Measurements from ENCODE around the gene RBP5. TPM values are rescaled to one million over a fixed set of nuclear protein-coding genes. Genes with fewer than 3 reads are reported as not detected.

Gene RBP5
- total RNA-seq, 1 experiment from 2014 or later = 2.7 TPM

GRCh38 chr12:7176595-7176994, 47.9 kb upstream of the RBP5 start:
- Histone ChIP-seq H3K14ac (ENCODE audit: insufficient read depth, low read length) (no peak overlapping the region), H3K4me1 (ENCODE audit: insufficient read depth, low read length) (no peaks in the 10 kb centered on the region), H3K9ac (ENCODE audit: extremely low read depth, insufficient read length, low read length) (no peak overlapping the region), H3K79me1 (ENCODE audit: insufficient read depth, low read depth, low read length, poor library complexity, severe bottlenecking) (no peaks in the 10 kb centered on the region), H4K91ac (ENCODE audit: insufficient read length, low read depth, low read length) (no peak overlapping the region), H3K4ac (ENCODE audit: low read depth, low read length) (no peak overlapping the region), H2BK12ac (ENCODE audit: insufficient read length, low read depth, low read length) (no peak overlapping the region), H3T11ph (ENCODE audit: low read length) (no peak overlapping the region), H3K18ac (ENCODE audit: insufficient read length, low read depth, low read length) (no peak overlapping the region), H3K56ac (ENCODE audit: insufficient read length, low read depth, low read length) (no peak overlapping the region), H2BK120ac (ENCODE audit: low read depth, low read length, poor library complexity, severe bottlenecking) (no peak overlapping the region), H2BK20ac (ENCODE audit: low read depth, low read length, poor library complexity, severe bottlenecking) (no peak overlapping the region), H3K27ac (ENCODE audit: insufficient read length, low read depth, low read length) (no peak overlapping the region), H4K20me1 (ENCODE audit: control insufficient read depth, insufficient read depth, insufficient read length) (no peaks in the 10 kb centered on the region), H2AFZ (ENCODE audit: low read length) (no peak overlapping the region), H2AK5ac (ENCODE audit: insufficient read length, low read length) (no peak overlapping the region), H3K9me3 (ENCODE audit: control insufficient read depth, low read depth, low read length) (peaks cover 25% of the 10 kb centered on the region), H2BK15ac (ENCODE audit: low read depth, low read length) (no peak overlapping the region), H3K23me2 (ENCODE audit: insufficient read length, low read depth, low read length, poor library complexity, severe bottlenecking) (no peaks in the 10 kb centered on the region), H3K23ac (ENCODE audit: insufficient read length, low read depth, low read length) (no peak overlapping the region), H4K5ac (ENCODE audit: insufficient read length, low read depth, low read length) (no peak overlapping the region), H3K79me2 (ENCODE audit: insufficient read depth, low read length) (no peaks in the 10 kb centered on the region), H3K27me3 (ENCODE audit: insufficient read depth, low read length) (no peaks in the 10 kb centered on the region), H3K4me2 (ENCODE audit: insufficient read depth, insufficient read length, low read length) (no peak overlapping the region), H4K8ac (replicated peaks; ENCODE audit: insufficient read length, low read depth, low read length) (no peak overlapping the region), H2BK5ac (ENCODE audit: insufficient read length, low read length) (no peak overlapping the region)
- Mint-ChIP-seq H3K4me1 (no peaks in the 10 kb centered on the region), H3K4me3 (no peak overlapping the region; a peak in 1 of 5 replicates), H3K27me3 (ENCODE audit: low read depth) (peaks cover 16% of the 10 kb centered on the region), H3K36me3 (ENCODE audit: insufficient read depth in 1 of 3, low read depth in 3 of 3) (peaks cover 1 to 6% (median 5%) of the 10 kb centered on the region in 3 experiments; a peak in 5 of 7 replicates), H3K27ac (no peak overlapping the region), H3K9me3 (peaks cover 43 to 66% of the 10 kb centered on the region in 2 experiments)
- DNase-seq = no peak
- TF ChIP-seq CTCF (conservative IDR thresholded peaks at IDR 0.05) = no peak
- WGBS (ENCODE audit: extremely low coverage, insufficient read length, low lambda C conversion rate) = no CpG with 5 or more reads among the region's 2 CpGs
